K562 (cell line): ENCODE data around the gene APBA2.

Source experiments
- CHD2 ChIP-seq: IDR thresholded peaks from 2 replicates; pipeline ENCODE4 v1.6.1; 2011; ENCODE audit warnings: low read depth, low read length
- EZH2 ChIP-seq: IDR thresholded peaks from 2 replicates; pipeline ENCODE4 v1.6.1; 2012; ENCODE audit warnings: low read depth, mild to moderate bottlenecking, inconsistent platforms, low read length, borderline replicate concordance
- PHF8 ChIP-seq: fragments of 200-600 bp; sonication (generic); IDR thresholded peaks from 2 replicates; pipeline ENCODE4 v1.6.1; 2012; ENCODE audit warnings: mixed run types, mild to moderate bottlenecking, inconsistent platforms, low read length, moderate library complexity, borderline replicate concordance
- POLR2A ChIP-seq: fragments of 450-650 bp; conservative IDR thresholded peaks from 2 replicates; pipeline ENCODE4 v1.6.1; 2016
- TF ChIP-seq, protein P1 (sequence below): fragments of 250-450 bp; sonication (Bioruptor Pico); IDR thresholded peaks from 2 replicates; pipeline ENCODE4 v1.8.0; 2021; ENCODE audit warnings: mild to moderate bottlenecking, moderate library complexity
- TF ChIP-seq, protein P2 (sequence below), 2 experiments: fragments of 450-650 bp; formaldehyde crosslinking in 1 of 2; IDR thresholded peaks; 2 replicates each; pipeline versions ENCODE4 v1.4.0 to v1.6.1; 2014 to 2020; ENCODE audit warnings: mild to moderate bottlenecking in 2 of 2, borderline replicate concordance in 1 of 2, low read depth in 1 of 2
- TF ChIP-seq, protein P3 (sequence below), 3 experiments: fragments of 200-800 bp in 1 of 3; sonication (Bioruptor generic) in 1 of 3; sonication (generic) in 1 of 3; formaldehyde crosslinking in 1 of 3; IDR thresholded peaks; 2 replicates each; pipeline versions ENCODE4 v1.6.1 to v1.8.0; 2016 to 2022; ENCODE audit warnings: mild to moderate bottlenecking in 2 of 3, missing compliant biosample characterization in 2 of 3, missing genetic modification characterization in 2 of 3, missing genetic modification reagents in 1 of 3

DNA sequence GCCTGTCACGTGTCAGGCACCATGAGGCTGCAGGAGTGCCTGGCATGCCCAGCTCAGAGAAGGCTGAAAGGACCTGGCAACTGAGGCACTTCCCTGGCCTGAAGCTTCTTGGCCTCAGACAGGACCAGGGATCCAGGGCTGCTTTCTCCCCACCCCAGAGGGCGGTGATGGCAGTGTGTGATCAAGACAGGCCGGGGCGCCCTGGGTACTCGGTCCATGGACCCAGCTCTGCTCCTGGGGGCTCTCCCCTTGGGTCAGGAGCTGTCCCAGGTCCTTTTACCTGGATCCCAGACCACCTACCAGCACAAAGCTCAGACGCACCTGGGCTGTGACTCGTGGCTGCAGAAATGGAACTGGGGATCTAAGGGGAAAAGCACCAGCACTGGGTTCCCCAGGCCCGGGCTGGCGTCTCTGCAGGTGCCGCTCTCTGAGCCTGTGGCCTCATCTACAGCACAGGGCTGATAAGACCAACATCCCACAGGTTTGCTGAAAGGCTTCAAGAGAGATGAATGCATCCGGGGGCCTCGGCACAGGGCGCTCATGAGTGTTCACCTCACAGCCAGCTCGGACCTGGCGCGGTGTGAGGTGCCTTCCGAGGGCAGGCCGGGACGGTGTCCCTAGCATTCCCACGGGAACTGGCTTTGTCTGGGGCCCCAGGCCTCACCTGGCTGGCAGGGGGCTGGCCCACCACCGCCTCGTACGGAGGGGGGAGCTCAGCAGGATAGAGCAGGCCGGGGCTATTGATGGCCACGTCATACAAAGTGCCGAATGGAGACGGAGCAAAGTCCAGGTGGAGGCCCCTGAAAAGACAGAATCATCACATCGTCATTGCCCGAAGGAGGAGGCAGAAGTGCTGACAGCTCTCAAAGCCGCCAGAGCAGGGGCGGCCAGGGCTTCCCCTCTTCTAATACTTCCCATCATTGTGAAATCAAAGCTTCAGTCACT lies 250.2 kb downstream of the APBA2 start:
- no peak for TF ChIP-seq POLR2A
- no peak for TF ChIP-seq CHD2
- no peak for TF ChIP-seq EZH2
- TF ChIP-seq, protein P1, sequence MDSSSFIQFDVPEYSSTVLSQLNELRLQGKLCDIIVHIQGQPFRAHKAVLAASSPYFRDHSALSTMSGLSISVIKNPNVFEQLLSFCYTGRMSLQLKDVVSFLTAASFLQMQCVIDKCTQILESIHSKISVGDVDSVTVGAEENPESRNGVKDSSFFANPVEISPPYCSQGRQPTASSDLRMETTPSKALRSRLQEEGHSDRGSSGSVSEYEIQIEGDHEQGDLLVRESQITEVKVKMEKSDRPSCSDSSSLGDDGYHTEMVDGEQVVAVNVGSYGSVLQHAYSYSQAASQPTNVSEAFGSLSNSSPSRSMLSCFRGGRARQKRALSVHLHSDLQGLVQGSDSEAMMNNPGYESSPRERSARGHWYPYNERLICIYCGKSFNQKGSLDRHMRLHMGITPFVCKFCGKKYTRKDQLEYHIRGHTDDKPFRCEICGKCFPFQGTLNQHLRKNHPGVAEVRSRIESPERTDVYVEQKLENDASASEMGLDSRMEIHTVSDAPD (CRISPR knock-in tag): no peak
- TF ChIP-seq PHF8: no peak
- TF ChIP-seq, protein P2, sequence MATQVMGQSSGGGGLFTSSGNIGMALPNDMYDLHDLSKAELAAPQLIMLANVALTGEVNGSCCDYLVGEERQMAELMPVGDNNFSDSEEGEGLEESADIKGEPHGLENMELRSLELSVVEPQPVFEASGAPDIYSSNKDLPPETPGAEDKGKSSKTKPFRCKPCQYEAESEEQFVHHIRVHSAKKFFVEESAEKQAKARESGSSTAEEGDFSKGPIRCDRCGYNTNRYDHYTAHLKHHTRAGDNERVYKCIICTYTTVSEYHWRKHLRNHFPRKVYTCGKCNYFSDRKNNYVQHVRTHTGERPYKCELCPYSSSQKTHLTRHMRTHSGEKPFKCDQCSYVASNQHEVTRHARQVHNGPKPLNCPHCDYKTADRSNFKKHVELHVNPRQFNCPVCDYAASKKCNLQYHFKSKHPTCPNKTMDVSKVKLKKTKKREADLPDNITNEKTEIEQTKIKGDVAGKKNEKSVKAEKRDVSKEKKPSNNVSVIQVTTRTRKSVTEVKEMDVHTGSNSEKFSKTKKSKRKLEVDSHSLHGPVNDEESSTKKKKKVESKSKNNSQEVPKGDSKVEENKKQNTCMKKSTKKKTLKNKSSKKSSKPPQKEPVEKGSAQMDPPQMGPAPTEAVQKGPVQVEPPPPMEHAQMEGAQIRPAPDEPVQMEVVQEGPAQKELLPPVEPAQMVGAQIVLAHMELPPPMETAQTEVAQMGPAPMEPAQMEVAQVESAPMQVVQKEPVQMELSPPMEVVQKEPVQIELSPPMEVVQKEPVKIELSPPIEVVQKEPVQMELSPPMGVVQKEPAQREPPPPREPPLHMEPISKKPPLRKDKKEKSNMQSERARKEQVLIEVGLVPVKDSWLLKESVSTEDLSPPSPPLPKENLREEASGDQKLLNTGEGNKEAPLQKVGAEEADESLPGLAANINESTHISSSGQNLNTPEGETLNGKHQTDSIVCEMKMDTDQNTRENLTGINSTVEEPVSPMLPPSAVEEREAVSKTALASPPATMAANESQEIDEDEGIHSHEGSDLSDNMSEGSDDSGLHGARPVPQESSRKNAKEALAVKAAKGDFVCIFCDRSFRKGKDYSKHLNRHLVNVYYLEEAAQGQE (IDR thresholded peaks at IDR 0.05; ENCODE audit: borderline replicate concordance): no peak
- TF ChIP-seq, protein P2 (CRISPR knock-in tag; IDR thresholded peaks at IDR 0.05; ENCODE audit: low read depth): no peak
- TF ChIP-seq, protein P3, sequence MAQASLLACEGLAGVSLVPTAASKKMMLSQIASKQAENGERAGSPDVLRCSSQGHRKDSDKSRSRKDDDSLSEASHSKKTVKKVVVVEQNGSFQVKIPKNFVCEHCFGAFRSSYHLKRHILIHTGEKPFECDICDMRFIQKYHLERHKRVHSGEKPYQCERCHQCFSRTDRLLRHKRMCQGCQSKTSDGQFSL (CRISPR knock-in tag; IDR thresholded peaks at IDR 0.05): no peak
- TF ChIP-seq, protein P3 (tag; IDR thresholded peaks at IDR 0.05): no peak
